ENCODE data around the gene HOXA3.

- TF ChIP-seq CTCF (IDR thresholded peaks at IDR 0.05) = no peak
- no peak for TF ChIP-seq POLR2A (IDR thresholded peaks at IDR 0.05)
- TF ChIP-seq EP300 (IDR thresholded peaks at IDR 0.05) = no peak
Measured at GRCh38 chr7:27181795-27182275, 29.5 kb upstream of the HOXA3 start.
